NCI-H82 (cell line): Measurements from ENCODE around the gene DYRK1B.
"Not testable (repeated sequence)": the region's sequence is repeated elsewhere in the genome, so short reads cannot be mapped to it uniquely, and the experiment has no call there.

ENCODE experiments used
- DNase-seq: peaks from one replicate; lab custom pipeline; 2025; lab: John Stamatoyannopoulos, UW

Gene DYRK1B

DNA sequence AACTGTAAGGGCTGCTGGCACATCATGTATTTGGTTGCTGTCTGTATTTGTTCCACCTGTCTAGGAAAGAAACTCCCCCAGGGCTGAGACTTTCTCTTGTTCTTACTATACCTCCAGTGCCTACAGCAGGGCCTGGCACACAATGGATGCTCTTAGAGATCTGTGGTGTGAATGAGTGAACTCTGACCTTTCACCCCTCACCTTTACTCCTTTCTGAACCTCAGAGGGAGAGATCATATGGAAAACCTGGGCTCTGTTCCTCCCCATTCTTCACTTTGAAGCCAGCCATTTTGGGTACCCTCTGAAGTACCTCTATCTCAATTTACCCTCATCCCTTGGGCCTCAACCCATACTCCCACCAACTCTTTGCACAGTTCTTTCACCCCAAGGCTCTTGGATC is 3.1 kb downstream of the DYRK1B start:
- no peak for DNase-seq

DNA sequence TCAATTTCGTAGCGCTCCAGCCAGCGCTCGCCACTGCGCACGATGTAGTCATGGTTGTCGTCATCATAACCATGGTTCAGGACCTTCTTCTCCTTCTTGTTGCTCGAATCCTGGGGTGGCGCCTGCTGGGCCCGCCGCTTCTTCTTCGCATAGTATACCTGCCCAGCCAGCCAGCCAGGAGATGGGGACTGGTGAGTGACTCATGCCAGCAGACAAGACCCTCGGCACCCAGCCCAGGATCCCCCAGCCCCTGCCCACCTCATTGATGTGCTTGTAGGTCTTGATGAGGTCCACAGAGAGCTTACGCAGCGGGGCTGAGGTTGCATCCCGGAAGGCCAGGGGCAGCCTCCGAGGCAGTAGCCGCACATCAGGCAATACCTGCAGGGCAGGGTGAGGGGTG is 3.6 kb downstream of the DYRK1B start:
- DNase-seq = no peak

DNA sequence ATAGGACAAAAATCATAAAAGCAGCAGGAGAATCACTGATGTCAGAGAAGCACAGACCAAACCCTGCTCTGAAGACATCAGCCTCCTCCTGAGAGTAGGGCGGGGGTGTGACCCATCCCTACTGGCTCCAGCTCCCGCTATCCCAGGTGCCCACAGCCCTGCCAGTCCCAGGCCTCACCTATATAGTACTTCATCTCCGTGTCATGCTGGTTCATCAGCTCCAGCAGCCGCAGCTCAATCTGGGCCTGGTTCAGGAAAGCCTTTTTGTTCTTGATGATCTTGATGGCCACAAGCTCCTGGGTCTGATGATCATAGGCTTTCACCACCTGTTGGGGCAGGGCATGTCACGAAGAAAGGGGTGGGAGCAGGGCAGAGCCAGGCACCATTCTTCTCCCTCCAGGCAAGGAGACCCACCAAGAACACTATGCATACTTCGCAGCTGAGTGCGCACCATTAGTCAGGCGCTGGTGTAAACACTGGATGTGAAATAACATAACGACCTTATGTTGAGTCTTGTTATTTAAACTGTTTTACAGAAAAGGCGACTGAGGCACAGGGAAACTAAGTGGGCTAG is 4.2 kb downstream of the DYRK1B start:
- DNase-seq = no peak

DNA sequence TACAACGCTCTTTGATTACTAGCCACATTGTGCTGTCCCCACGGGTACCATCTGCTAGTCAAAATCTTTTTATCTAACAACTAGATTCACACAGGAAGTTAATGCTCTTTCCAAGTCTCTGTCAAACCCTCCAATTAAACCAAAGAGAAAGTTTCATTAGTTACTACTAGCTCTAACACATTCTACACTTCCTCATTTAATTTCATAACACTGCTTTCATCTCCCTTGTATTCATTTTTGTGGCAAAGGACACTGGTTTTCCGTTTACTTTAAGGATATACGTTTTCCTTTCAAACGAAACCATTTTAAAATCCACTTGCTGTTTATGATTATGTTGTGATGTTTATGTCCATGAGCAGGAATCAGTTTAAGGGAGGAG is 5.3 kb downstream of the DYRK1B start:
- no peak for DNase-seq

DNA sequence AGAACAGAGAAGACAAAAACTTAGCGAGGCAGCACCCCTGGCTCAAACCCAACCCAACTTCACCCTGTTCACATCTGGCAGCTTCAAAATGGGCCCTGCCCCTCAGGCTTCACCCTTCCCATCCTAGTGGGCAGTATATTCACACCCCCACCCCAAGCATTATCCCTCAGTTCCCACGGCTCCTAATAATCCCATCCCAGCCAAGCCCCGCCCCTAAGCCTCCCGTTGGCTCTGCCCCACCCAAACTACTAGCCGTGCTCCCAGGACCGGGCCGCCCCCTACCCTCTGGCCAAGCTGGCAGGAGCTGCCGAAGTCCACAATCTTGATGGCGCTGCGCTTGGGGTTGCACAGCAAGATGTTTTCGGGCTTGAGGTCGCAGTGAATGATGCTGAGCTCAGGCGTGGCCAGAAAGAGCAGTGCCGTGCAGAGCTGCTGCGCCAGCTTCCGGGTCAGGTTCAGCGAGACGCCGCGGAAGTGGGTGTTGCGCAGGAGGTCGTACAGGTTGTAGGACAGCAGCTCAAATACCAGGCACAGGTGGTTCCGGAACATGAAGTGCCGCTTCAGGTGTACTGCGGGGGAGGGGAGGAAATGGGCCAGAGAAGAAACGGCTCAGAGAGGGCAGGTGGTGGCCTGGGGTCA is 5.8 kb downstream of the DYRK1B start:
- DNase-seq = peak; percentile 73

DNA sequence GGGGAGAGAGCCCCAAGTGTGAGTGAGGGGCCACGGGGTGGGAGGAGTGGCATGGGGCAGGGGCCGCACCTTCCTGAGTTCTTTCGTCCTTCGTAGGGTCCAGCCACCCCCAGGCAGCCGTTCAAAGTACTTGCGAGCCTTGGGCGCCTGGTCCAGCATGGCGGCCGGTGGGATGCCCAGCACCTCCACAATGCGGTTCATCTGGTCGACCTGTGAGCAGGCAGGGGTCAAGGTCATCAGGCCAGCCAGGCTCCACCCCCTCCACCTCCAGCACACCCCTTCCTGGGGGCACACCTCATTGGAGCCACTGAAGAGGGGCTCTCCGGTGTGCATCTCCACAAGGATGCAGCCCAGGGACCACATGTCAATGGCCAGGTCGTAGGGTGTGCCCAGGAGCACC is 6.7 kb downstream of the DYRK1B start:
- DNase-seq = no peak

DNA sequence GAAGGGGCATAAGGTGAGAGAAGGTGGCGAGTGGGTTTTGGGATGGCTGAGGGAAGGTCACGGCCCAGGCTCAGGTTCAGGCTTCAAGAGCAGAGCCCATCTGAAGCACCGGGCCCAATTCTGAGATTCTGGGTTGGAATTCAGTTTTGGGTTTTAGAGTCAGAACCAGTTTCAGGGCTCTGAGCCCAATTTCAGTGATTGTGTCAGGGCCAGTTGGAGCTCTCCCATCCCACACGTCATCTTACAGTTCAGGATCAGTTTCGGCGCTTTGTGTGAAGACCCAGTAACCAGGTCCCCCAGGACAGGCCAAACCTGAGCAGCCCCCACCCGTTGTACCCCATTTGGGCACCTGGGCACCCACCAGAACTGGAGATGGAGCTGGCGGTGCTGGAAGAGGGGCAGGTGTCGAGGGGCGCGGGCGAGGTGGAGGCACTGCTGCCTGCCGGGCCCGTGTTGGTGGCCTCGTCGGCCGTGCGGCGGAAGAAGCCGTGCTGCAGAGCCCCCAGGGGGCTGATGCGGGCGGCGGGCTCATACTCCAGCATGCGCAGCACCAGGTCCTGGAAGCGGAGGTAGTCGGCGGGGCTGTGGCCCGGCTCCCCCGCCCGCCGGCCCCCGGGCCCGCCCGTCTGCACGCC is 7.5 kb downstream of the DYRK1B start:
- DNase-seq = no peak

DNA sequence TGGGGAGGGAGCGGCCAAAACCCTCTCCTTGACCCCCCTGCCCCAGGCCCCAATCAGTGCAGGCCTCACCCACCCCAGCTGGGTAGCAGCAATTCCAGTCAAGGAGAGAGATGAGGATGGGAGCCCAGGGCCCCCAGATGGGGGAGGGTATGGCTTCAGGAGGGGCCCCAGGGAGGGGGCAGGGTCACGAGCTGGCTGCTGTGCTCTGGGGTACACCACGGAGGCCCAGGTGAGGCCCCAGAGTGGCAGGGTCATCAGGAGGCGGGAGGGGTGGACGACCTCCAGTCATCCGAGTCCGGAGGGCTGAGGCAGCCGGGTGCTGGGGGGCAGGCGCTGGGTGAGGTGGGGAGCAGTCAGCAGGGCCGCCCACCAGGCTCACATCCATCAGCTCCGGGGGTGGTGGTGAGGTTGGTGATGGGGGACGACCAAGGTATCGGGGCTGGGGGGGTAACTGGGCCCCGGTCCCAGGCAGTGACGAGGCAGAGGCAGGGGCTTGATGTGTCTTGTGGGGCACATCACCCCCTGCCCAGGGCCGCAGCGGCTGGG is 8.4 kb downstream of the DYRK1B start:
- no peak for DNase-seq

DNA sequence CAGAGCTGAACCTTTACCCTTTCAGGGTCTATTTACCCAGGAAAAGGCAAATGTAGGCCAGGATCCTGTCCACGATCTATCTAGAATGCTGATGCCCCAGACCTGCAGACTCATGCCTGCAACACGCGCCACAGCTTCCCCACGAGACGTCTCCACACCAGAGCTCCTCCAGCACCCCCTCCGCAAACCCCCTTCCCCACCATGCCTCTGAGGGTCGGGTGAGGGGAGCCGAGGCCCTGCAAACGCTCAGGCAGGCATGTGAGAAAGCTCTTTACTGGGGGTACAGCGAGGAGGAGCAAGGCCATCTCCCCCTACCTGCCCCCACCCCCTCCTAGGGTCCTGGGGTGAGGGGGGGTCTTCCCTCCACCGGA is 8.9 kb downstream of the DYRK1B start:
- no peak for DNase-seq

DNA sequence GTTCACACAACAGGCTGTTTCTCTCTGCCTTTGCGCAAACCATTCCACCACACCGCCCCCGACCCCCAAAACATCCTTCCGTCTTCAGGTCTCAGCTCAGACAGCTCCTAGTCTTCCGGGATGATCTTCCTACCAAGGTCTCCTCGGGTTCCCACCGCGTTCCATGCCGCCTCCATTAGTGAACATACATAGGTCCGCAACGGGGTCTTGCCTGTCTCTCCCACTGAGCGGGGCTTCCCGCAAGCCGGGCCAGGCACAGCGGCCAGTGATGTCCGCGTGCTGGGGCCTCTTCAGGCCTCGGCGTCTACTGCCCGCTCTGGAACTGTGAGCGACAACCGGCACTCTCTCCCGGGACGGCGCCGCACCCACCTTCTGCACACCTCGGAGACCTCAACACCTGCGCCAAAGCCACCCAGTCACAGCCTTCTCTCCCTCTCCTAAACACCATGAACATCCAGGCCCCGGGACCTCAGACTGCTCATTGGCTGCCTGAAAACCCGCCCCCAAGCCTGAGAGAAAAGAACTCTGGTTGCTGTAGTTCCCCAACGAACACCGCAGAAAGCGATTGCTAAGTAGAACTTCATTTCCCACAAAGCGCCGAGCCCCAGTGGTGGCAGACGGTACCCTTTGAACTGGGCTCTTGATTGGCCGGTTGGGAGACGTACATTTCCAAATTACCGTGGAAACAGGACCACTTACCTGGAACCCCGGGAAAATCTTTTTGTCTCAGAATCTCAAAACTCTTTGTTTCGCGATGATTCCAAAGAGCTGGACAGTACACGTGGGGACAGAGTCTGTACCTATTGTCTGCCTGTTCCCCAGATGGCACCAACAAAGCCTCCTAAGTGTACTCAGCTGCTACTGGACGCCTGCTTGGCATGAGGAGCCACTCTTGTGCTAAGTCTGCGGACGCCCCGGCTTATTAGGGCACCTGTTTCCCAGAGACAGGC is 9.5 kb downstream of the DYRK1B start:
- DNase-seq = peak; percentile 98

DNA sequence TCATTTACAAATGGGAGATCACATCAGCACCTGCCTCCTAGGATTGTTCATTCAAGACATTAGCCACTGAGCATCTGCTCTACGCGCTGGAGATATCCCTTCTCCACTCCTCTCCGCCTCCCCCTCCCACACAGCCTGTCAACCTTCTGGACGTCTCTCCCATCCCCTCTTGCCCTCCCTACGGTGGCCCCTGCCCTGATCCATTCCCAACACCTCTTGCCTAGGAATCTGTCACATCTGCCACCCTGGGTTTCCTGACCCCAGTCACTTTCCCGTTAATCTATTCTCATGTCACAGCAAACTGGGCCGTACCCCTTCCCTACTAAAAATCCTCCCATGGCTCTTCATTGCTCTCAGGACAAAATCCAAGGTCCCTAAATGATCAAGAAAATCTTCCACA is 10.3 kb downstream of the DYRK1B start:
- DNase-seq = peak; percentile 77

DNA sequence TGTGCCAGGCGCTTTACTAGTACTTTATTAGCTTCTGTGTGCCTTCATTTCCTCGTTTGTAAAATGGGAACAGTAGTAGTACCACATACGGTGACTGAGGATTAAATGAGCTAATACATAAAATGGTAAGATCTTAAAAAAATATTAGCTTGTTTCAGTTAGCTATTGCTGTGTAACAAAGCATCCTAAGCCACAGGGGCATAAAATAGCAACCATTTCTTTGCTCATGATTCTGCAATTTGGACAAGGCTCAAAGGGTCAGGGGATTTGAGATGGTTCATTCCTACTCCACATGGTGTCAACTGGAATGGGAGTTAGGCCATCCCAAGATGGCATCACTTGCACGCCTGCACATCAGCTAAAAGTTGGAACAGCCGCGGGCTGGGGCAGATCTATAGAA is 13.3 kb downstream of the DYRK1B start:
- DNase-seq = no peak

DNA sequence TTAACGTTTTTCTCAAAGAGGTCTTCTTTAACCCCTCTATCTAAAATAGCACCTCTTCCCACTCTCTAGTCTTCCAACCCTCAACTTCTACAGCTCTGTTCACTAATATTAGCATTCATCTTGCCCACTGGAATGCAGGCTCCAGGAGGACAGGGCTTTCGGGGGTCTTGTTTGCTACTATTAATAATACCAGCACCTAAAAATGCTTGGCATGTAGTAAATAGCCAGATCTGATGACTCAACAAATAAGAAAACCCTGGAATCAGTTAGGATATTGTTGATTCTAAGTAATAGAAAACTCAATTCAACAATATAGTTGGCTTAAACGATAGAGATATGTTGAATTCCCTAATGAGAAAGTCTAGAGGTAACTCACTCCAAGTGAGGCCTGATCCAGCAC is 14.2 kb downstream of the DYRK1B start:
- no peak for DNase-seq

DNA sequence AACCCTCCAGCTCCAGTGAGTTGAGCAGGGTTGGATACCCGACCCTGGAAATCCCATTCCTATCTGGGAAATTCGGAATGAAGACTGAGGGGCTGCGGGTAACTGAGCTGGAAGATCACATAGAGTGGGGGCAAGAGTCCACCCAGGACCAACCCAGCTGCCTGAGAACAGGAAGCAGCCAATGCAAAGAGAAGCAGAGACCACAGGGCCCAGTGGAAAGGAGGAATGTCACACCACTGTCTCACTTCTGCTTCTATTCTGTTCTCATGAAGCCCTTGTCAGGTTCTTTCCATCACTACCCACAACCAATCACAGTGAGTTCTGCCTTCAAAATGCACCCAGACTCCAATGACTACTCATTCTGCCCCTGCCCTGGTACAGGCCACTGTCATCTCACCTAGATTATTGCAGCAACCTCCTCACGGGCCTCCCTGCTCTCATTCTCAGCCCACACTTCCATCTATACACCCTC is 15.3 kb downstream of the DYRK1B start:
- DNase-seq = no peak

DNA sequence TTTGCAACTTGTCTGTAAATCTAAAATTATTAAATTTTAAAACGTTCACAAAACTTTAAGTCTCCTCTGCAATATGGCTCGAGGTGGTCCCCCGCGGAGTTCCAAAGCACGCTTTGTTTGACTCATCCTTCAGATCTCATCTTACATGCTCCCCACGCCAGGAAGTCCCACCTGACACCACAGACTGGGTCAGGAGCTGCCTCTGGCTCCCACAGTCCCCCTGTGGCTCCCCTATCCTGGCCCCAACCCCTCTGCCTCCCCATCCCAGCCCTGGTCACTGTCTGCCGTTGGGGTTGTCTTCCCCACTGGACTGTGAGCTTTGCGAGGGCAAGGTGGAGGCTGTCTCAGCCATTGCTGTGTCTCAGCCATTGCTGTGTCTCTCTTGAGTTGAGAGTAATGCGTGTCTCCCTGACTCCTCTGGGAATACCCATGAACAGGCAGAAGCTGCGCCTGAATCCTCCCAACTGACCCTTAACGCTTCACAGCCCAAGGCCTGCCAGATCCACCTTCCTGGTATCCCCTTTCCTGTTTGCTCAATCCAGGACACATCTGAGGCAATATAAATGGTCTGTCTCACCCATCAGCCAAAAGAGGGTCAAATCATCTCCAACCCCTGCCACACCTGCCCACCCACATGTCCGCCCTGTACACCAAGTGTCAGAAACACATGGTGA is 15.9 kb downstream of the DYRK1B start:
- DNase-seq = no peak

DNA sequence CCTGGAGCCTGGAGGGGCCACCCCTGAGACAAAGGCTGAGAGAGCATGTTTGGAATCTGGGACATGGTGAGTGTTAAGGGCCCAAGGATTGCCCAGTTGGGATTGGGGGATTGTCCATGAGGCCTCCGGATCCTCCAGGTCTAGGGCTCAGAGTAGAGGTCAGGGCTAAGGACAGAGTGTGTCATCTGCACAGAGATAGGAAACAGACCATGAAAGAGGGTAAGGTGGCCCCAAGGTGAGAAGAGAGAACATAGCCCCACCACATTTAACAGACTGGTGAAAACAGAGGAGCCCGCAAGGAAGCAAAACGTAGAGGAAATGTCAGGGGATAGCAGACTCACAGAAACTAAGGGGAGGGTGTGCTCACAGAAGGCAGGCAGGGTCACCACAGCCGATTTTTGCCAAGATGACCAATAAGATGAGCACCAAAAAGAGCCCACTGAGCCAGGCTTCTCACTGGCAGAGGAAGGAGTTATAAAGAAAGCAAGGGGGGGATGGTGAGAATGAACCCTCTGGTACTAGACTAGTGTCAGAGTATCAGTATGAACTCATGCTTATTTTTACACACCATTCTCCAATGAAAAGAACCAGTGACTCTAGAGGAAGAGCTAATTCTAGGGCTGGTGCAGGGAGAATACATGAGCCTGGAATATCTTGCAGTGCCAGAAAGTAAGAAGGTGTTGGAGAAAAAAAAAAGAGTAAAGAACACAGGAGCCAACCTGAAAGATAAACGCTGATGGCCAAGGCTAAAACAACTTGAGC is 17.5 kb downstream of the DYRK1B start:
- DNase-seq = no peak

DNA sequence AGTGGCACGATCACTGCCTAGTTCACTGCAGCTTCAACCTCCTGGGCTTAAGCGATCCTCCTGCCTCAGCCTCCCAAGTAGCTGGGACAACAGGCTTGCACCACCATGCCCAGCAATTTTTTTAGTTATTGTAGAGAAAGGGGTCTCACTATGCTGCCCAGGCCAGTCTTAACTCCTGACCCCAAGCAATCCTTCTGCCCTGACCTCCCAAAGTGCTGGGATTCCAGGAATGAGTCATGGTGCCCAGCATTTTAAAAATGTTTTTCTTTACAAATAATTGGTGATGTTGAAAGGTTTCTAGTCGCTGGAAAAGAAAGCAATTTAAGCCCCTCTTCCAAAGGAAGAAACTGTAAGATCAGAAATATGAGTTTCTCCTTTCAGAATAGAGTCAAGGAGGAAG is 19.4 kb downstream of the DYRK1B start:
- no peak for DNase-seq

DNA sequence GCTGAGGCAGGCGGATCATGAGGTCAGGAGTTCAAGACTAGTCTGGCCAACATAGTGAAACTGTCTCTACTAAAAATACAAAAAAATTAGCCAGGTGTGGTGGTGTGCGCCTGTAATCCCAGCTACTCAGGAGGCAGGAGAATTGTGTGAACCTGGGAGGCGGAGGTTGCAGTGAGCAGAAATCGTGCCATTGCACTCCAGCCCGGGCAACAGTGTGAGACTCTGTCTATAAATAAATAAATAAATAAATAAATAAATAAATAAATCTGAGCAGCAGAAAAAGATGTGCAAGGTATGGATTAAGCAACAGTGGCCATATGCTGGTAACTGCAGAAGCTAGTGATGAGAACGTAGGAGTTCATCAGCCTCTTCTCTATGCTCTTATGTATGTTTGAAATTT is 19.9 kb downstream of the DYRK1B start:
- DNase-seq = not testable (repeated sequence)

DNA sequence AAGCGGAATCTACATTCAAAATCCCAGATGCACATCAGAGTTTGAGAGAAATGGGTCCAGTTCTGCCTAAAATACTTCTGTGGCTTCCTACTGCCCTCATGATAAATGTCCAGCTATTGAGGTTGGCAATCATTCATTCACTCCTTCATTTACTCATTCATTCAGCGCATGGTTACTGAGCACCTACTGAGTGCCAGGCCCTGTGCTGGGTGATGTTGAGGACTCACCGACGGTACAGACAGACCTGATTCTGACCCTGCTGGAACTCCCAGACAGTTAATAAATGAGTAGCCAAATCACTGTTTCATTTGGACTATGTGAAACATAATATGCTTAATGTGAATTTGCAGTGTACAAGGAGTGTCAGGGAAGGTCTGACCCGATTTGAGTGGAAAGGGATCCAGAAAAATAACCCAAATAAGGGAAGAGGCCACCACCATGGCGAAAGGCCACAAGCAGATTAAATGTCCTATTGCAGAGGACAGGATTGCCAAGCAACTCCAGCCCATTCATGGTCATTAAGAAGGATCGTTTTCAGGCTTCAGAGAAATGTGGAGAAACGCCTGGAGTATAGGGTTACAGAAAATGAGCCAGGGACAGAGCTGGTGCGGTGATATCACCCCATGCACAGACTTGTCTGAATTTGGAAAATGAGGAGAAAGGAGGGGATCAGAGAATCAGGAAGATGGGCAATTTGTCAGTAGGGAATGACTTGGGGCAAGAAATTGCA is 20.5 kb downstream of the DYRK1B start:
- DNase-seq = no peak

DNA sequence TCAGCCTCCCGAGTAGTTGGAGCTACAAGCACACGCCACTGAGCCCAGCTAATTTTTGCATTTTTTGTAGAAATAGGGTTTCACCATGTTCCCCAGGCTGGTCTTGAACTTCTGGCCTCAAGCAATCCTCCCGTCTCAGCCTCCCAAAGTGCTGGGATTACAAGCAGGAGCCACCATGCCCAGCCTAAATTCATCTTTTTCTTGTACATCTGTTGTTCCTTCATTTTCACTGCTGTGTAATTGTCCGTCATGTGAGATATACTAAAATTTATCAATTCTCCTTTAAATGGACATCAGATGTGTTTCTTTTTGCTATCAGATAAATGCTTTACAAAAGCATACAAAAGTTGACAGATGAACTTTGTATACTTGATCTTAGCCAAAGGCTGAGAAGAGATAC is 22.9 kb downstream of the DYRK1B start:
- no peak for DNase-seq
